HEK293 (cell line): ENCODE data around the gene DDX18.

ENCODE experiments used
- CTCF ChIA-PET: fragments of 350-600 bp; formaldehyde crosslinking; extraction: SDS; loops from one replicate; lab custom pipeline; 2021; ENCODE audit warnings: antibody characterized with exemption; lab: Yijun Ruan, JAX
- POLR2A ChIA-PET: fragments of 300-600 bp; formaldehyde crosslinking; extraction: SDS; loops from one replicate; lab custom pipeline; 2020; ENCODE audit warnings: antibody characterized with exemption, inconsistent platforms; lab: Yijun Ruan, JAX
- H3K27ac ChIP-seq: fragments of 200-500 bp; sonication (Bioruptor generic); 2 replicates; pipeline ENCODE4 v1.5.1; 2014; ENCODE audit warnings: low read depth, low read length, control low read depth, inconsistent platforms; ENCODE audit errors: extremely low read depth
- H3K36me3 ChIP-seq, 2 experiments: fragments of 200-500 bp in 1 of 2; sonication (Bioruptor generic) in 1 of 2; 1 replicate in 1 of 2; 2 replicates in 1 of 2; pipeline ENCODE4 v1.5.1; 2014 to 2017; ENCODE audit warnings: inconsistent platforms in 2 of 2, low read length in 2 of 2; ENCODE audit not compliant: control insufficient read depth in 2 of 2, insufficient read depth in 1 of 2
- H3K4me1 ChIP-seq: fragments of 200-500 bp; sonication (Bioruptor generic); 2 replicates; pipeline ENCODE4 v1.5.1; 2014; ENCODE audit warnings: mild to moderate bottlenecking, low read length, inconsistent platforms; ENCODE audit not compliant: control insufficient read depth, insufficient read depth
- H3K4me3 ChIP-seq: 2 replicates; pipeline ENCODE4 v1.5.1; 2011; ENCODE audit warnings: low read depth, mild to moderate bottlenecking, control low read depth, low read length, moderate library complexity
- H3K9me3 ChIP-seq: fragments of 200-500 bp; sonication (Bioruptor generic); 2 replicates; pipeline ENCODE4 v1.5.1; 2014; ENCODE audit warnings: low read depth, low read length, inconsistent platforms; ENCODE audit not compliant: control insufficient read depth, insufficient read depth
- FEZF1 ChIP-seq: fragments of 450-650 bp; formaldehyde crosslinking; IDR thresholded peaks from 2 replicates; pipeline ENCODE4 v1.5.1; 2016; ENCODE audit warnings: missing biosample characterization, missing genetic modification characterization
- KLF16 ChIP-seq: fragments of 450-650 bp; formaldehyde crosslinking; IDR thresholded peaks from 2 replicates; pipeline ENCODE4 v1.5.1; 2017; ENCODE audit warnings: missing biosample characterization, missing genetic modification characterization
- TCF7L2 ChIP-seq: IDR thresholded peaks from 2 replicates; pipeline ENCODE4 v1.6.1; 2011; ENCODE audit warnings: low read depth, mild to moderate bottlenecking, inconsistent platforms, low read length, moderate library complexity, borderline replicate concordance
- TRIM28 ChIP-seq: IDR thresholded peaks from 2 replicates; pipeline ENCODE4 v1.6.1; 2011; ENCODE audit warnings: low read length, control low read depth, borderline replicate concordance
- ZBTB17 ChIP-seq: fragments of 450-650 bp; formaldehyde crosslinking; IDR thresholded peaks from 2 replicates; pipeline ENCODE4 v1.5.1; 2016; ENCODE audit warnings: missing biosample characterization, missing genetic modification characterization
- ZNF202 ChIP-seq: fragments of 450-650 bp; formaldehyde crosslinking; IDR thresholded peaks from 2 replicates; pipeline ENCODE4 v1.5.1; 2016; ENCODE audit warnings: missing biosample characterization, missing genetic modification characterization, borderline replicate concordance
- ZNF239 ChIP-seq: fragments of 450-650 bp; formaldehyde crosslinking; IDR thresholded peaks from 2 replicates; pipeline ENCODE4 v1.5.1; 2016; ENCODE audit warnings: missing biosample characterization, missing genetic modification characterization
- ZNF24 ChIP-seq: fragments of 450-650 bp; formaldehyde crosslinking; IDR thresholded peaks from 2 replicates; pipeline ENCODE4 v1.5.1; 2016; ENCODE audit warnings: missing biosample characterization, missing genetic modification characterization
- ZNF292 ChIP-seq: fragments of 450-650 bp; formaldehyde crosslinking; IDR thresholded peaks from 2 replicates; pipeline ENCODE4 v1.5.1; 2016; ENCODE audit warnings: low read depth, missing biosample characterization, missing genetic modification characterization, borderline replicate concordance
- ZNF350 ChIP-seq: fragments of 450-650 bp; formaldehyde crosslinking; IDR thresholded peaks from 2 replicates; pipeline ENCODE4 v1.5.0; 2017; ENCODE audit warnings: missing biosample characterization, mild to moderate bottlenecking, missing genetic modification characterization
- ZNF560 ChIP-seq: fragments of 450-650 bp; formaldehyde crosslinking; IDR thresholded peaks from 2 replicates; pipeline ENCODE4 v1.5.1; 2017; ENCODE audit warnings: missing biosample characterization, missing genetic modification characterization, borderline replicate concordance
- ZNF561 ChIP-seq: fragments of 450-650 bp; IDR thresholded peaks from 2 replicates; pipeline ENCODE4 v1.5.1; 2018; ENCODE audit warnings: missing biosample characterization, missing genetic modification characterization, borderline replicate concordance
- ZNF596 ChIP-seq: fragments of 450-650 bp; IDR thresholded peaks from 2 replicates; pipeline ENCODE4 v1.5.0; 2018; ENCODE audit warnings: missing biosample characterization, mild to moderate bottlenecking, missing genetic modification characterization, moderate library complexity
- ZNF791 ChIP-seq: fragments of 450-650 bp; formaldehyde crosslinking; IDR thresholded peaks from 2 replicates; pipeline ENCODE4 v1.5.1; 2016; ENCODE audit warnings: missing biosample characterization, missing genetic modification characterization
- ZNF830 ChIP-seq: fragments of 450-650 bp; IDR thresholded peaks from 2 replicates; pipeline ENCODE4 v1.5.0; 2018; ENCODE audit warnings: missing biosample characterization, missing genetic modification characterization, low read depth, mild to moderate bottlenecking, moderate library complexity
- TF ChIP-seq, protein P1 (sequence below): fragments of 450-650 bp; formaldehyde crosslinking; IDR thresholded peaks from 2 replicates; pipeline ENCODE4 v1.5.1; 2016; ENCODE audit warnings: missing biosample characterization, missing genetic modification characterization, borderline replicate concordance
- TF ChIP-seq, protein P2 (sequence below): fragments of 450-650 bp; formaldehyde crosslinking; IDR thresholded peaks from 2 replicates; pipeline ENCODE4 v1.5.1; 2016; ENCODE audit warnings: missing biosample characterization, missing genetic modification characterization
- TF ChIP-seq, protein P3 (sequence below): fragments of 450-650 bp; formaldehyde crosslinking; IDR thresholded peaks from 2 replicates; pipeline ENCODE4 v1.5.1; 2017; ENCODE audit warnings: missing biosample characterization, missing genetic modification characterization

DDX18 gene

DNA sequence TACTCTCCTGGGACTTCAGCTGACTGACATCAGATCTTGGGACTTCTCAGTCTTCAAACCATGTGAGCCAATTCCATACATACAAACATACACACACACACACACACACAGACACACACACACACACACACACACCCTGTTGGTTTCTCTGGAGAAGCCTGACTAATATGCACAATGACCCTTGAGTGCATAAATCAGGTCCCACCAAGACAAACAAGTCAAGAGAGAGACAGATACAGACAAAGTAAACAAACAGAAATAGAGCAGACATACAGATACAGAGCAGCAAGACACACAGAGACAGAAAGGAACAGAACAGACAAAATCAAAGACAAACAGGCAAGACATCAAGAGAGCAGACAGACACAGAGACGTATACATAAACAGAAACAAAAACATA is 43.8 kb upstream of the DDX18 start:
- POLR2A ChIA-PET, result no interaction called here
- no peaks in the 10 kb centered on the region for H3K4me1 ChIP-seq
- CTCF ChIA-PET, result interaction anchor here (0.8 to 2.1 kb wide), 8 partner anchors 8 to 637 kb away, joined by 3 to 11 read pairs (median 4); no protein-coding TSS in a partner anchor
- H3K9me3 ChIP-seq, result no peaks in the 10 kb centered on the region
- no peaks in the 10 kb centered on the region for H3K36me3 ChIP-seq
- no peak overlapping the region for H3K27ac ChIP-seq
- H3K4me3 ChIP-seq, result no peak overlapping the region
- TF ChIP-seq ZNF292 (tag by site-specific recombination), result no peak
- no peak for TF ChIP-seq ZNF560 (tag by site-specific recombination)
- TF ChIP-seq, protein P1, sequence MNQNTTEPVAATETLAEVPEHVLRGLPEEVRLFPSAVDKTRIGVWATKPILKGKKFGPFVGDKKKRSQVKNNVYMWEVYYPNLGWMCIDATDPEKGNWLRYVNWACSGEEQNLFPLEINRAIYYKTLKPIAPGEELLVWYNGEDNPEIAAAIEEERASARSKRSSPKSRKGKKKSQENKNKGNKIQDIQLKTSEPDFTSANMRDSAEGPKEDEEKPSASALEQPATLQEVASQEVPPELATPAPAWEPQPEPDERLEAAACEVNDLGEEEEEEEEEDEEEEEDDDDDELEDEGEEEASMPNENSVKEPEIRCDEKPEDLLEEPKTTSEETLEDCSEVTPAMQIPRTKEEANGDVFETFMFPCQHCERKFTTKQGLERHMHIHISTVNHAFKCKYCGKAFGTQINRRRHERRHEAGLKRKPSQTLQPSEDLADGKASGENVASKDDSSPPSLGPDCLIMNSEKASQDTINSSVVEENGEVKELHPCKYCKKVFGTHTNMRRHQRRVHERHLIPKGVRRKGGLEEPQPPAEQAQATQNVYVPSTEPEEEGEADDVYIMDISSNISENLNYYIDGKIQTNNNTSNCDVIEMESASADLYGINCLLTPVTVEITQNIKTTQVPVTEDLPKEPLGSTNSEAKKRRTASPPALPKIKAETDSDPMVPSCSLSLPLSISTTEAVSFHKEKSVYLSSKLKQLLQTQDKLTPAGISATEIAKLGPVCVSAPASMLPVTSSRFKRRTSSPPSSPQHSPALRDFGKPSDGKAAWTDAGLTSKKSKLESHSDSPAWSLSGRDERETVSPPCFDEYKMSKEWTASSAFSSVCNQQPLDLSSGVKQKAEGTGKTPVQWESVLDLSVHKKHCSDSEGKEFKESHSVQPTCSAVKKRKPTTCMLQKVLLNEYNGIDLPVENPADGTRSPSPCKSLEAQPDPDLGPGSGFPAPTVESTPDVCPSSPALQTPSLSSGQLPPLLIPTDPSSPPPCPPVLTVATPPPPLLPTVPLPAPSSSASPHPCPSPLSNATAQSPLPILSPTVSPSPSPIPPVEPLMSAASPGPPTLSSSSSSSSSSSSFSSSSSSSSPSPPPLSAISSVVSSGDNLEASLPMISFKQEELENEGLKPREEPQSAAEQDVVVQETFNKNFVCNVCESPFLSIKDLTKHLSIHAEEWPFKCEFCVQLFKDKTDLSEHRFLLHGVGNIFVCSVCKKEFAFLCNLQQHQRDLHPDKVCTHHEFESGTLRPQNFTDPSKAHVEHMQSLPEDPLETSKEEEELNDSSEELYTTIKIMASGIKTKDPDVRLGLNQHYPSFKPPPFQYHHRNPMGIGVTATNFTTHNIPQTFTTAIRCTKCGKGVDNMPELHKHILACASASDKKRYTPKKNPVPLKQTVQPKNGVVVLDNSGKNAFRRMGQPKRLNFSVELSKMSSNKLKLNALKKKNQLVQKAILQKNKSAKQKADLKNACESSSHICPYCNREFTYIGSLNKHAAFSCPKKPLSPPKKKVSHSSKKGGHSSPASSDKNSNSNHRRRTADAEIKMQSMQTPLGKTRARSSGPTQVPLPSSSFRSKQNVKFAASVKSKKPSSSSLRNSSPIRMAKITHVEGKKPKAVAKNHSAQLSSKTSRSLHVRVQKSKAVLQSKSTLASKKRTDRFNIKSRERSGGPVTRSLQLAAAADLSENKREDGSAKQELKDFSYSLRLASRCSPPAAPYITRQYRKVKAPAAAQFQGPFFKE (tag by site-specific recombination), result no peak
- TF ChIP-seq, protein P2, sequence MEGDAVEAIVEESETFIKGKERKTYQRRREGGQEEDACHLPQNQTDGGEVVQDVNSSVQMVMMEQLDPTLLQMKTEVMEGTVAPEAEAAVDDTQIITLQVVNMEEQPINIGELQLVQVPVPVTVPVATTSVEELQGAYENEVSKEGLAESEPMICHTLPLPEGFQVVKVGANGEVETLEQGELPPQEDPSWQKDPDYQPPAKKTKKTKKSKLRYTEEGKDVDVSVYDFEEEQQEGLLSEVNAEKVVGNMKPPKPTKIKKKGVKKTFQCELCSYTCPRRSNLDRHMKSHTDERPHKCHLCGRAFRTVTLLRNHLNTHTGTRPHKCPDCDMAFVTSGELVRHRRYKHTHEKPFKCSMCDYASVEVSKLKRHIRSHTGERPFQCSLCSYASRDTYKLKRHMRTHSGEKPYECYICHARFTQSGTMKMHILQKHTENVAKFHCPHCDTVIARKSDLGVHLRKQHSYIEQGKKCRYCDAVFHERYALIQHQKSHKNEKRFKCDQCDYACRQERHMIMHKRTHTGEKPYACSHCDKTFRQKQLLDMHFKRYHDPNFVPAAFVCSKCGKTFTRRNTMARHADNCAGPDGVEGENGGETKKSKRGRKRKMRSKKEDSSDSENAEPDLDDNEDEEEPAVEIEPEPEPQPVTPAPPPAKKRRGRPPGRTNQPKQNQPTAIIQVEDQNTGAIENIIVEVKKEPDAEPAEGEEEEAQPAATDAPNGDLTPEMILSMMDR (tag by site-specific recombination), result no peak
- TF ChIP-seq ZNF596 (tag by site-specific recombination), result no peak
- no peak for TF ChIP-seq TRIM28
- TF ChIP-seq ZNF24 (tag by site-specific recombination), result no peak
- TF ChIP-seq ZNF791, result no peak
- TF ChIP-seq TCF7L2, result no peak
- no peak for TF ChIP-seq ZNF830 (tag by site-specific recombination)
- no peak for TF ChIP-seq ZNF561 (tag by site-specific recombination)
- no peak for TF ChIP-seq ZNF239
- no peak for TF ChIP-seq ZBTB17 (tag by site-specific recombination)
- TF ChIP-seq KLF16 (tag by site-specific recombination), result no peak
- no peak for TF ChIP-seq ZNF350 (tag by site-specific recombination)
- TF ChIP-seq, protein P3, sequence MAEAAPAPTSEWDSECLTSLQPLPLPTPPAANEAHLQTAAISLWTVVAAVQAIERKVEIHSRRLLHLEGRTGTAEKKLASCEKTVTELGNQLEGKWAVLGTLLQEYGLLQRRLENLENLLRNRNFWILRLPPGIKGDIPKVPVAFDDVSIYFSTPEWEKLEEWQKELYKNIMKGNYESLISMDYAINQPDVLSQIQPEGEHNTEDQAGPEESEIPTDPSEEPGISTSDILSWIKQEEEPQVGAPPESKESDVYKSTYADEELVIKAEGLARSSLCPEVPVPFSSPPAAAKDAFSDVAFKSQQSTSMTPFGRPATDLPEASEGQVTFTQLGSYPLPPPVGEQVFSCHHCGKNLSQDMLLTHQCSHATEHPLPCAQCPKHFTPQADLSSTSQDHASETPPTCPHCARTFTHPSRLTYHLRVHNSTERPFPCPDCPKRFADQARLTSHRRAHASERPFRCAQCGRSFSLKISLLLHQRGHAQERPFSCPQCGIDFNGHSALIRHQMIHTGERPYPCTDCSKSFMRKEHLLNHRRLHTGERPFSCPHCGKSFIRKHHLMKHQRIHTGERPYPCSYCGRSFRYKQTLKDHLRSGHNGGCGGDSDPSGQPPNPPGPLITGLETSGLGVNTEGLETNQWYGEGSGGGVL (tag by site-specific recombination), result no peak
- TF ChIP-seq ZNF202 (tag by site-specific recombination), result no peak
- TF ChIP-seq FEZF1 (tag by site-specific recombination), result no peak
